GM12878 (cell line): Measurements from ENCODE around the gene IFRD1.

ENCODE experiments used
- GABPA ChIP-seq: IDR thresholded peaks from 2 replicates; pipeline ENCODE4 v1.6.1; 2014; ENCODE audit warnings: antibody characterized with exemption, low read depth, mild to moderate bottlenecking, inconsistent platforms
- POLR2A ChIP-seq: IDR thresholded peaks from 2 replicates; pipeline ENCODE4 v1.6.1; 2011; ENCODE audit warnings: low read depth, mild to moderate bottlenecking, low read length

GRCh38 chr7:112502700-112503099, 52.4 kb downstream of the IFRD1 start:
- no peak for TF ChIP-seq POLR2A
- no peak for TF ChIP-seq GABPA
